DMS153 (cell line): ENCODE results near the gene FDPS.
A peak's percentile ranks its signal among the peaks of the same experiment; 100 is the strongest.

Experiments
- DNase-seq: peaks from one replicate; lab custom pipeline; 2025; lab: John Stamatoyannopoulos, UW

FDPS gene

GRCh38 chr1:155308493-155309422, at the start of gene FDPS:
FDPS (plus strand) TSS chr1:155308866; CDS start chr1:155309790, 924 bp downstream.
- peak; percentile 100 for DNase-seq

GRCh38 chr1:155260276-155260675, 48.4 kb upstream of the FDPS start:
- no peak for DNase-seq

- no peak for DNase-seq
These were observed 47.2 kb upstream of the FDPS start for GRCh38 chr1:155261493-155261851.

GRCh38 chr1:155261852-155262673, 46.6 kb upstream of the FDPS start, which contains the start of gene SCAMP3:
SCAMP3 (minus strand) TSS chr1:155262360; CDS start chr1:155262151, 209 bp downstream.
- DNase-seq: peak; percentile 99

- DNase-seq: no peak
These were observed 45.6 kb upstream of the FDPS start for GRCh38 chr1:155263067-155263466.

- no peak for DNase-seq
These were observed 42.1 kb upstream of the FDPS start for GRCh38 chr1:155266553-155266952.

GRCh38 chr1:155267373-155267772, 41.3 kb upstream of the FDPS start:
- no peak for DNase-seq

GRCh38 chr1:155268630-155269029, 40.0 kb upstream of the FDPS start:
- no peak for DNase-seq

- DNase-seq: no peak
These were observed 39.3 kb upstream of the FDPS start for GRCh38 chr1:155269381-155269780.

- no peak for DNase-seq
These were observed 36.0 kb upstream of the FDPS start for GRCh38 chr1:155272466-155273342.

- DNase-seq: peak; percentile 98
These were observed 35.1 kb upstream of the FDPS start, which contains the start of gene CLK2 for GRCh38 chr1:155273343-155274245. CLK2 (minus strand) TSS chr1:155273504; CDS start chr1:155270977, 2,527 bp downstream.

GRCh38 chr1:155277070-155277901, 31.4 kb upstream of the FDPS start, which contains the start of gene HCN3:
HCN3 (plus strand) TSS chr1:155277463; CDS start chr1:155277591, 128 bp downstream.
- peak; percentile 97 for DNase-seq

- DNase-seq: peak; percentile 79
These were observed 30.6 kb upstream of the FDPS start for GRCh38 chr1:155277902-155278688.

- no peak for DNase-seq
These were observed 29.9 kb upstream of the FDPS start for GRCh38 chr1:155278689-155279160.

- DNase-seq: no peak
These were observed 29.4 kb upstream of the FDPS start for GRCh38 chr1:155279268-155279667.

GRCh38 chr1:155282488-155283091, 26.1 kb upstream of the FDPS start:
- no peak for DNase-seq

GRCh38 chr1:155284476-155284875, 24.2 kb upstream of the FDPS start:
- DNase-seq: no peak

GRCh38 chr1:155285063-155285462, 23.6 kb upstream of the FDPS start:
- DNase-seq: no peak
